Measurements from ENCODE around the gene SH3BGR. TPM values are rescaled to one million over a fixed set of nuclear protein-coding genes. Genes with fewer than 3 reads are reported as not detected.
"Not testable (repeated sequence)": the region's sequence is repeated elsewhere in the genome, so short reads cannot be mapped to it uniquely, and the experiment has no call there.

SH3BGR gene
- total RNA-seq, 1 experiment from 2014 or later, result 2.9 TPM

GRCh38 chr21:39538453-39539042 is 86.8 kb downstream of the SH3BGR start:
- ChIA-PET POLR2A (ENCODE audit: low non-redundant PET) (no interaction called here), CTCF (no interaction called here)
- no peak overlapping the region for H3K27ac ChIP-seq (ENCODE audit: low read depth, low read length, poor library complexity, severe bottlenecking)
- no peak for DNase-seq (ENCODE audit: low spot score)
- H3K4me3 ChIP-seq (ENCODE audit: low read depth, low read length, poor library complexity, severe bottlenecking), result no peak overlapping the region
- intact Hi-C loops (cut with micrococcal nuclease; ENCODE audit: unreplicated experiment), result no loop called here
- TF ChIP-seq CTCF (conservative IDR thresholded peaks at IDR 0.05; ENCODE audit: low read depth, low read length) (no peak), EZH2 (IDR thresholded peaks at IDR 0.05; ENCODE audit: borderline replicate concordance, low read depth, low read length, poor library complexity, severe bottlenecking) (no peak)
- BruUV-seq (replicated peaks), result no TSS peak
- H3K9me3 ChIP-seq (ENCODE audit: low read depth, low read length, poor library complexity, severe bottlenecking), result no peaks in the 10 kb centered on the region
- no peaks in the 10 kb centered on the region for H3K4me1 ChIP-seq (ENCODE audit: insufficient read depth, low read length, poor library complexity, severe bottlenecking)
- H3K27me3 ChIP-seq (replicated peaks; ENCODE audit: insufficient read depth, low read depth, low read length, poor library complexity), result no peaks in the 10 kb centered on the region
- H3K36me3 ChIP-seq (ENCODE audit: insufficient read depth, low read length, poor library complexity, severe bottlenecking), result no peaks in the 10 kb centered on the region

GRCh38 chr21:39540367-39540766 is 88.6 kb downstream of the SH3BGR start:
- H3K27ac ChIP-seq (ENCODE audit: low read depth, low read length, poor library complexity, severe bottlenecking); H3K4me1 ChIP-seq (ENCODE audit: insufficient read depth, low read length, poor library complexity, severe bottlenecking); H3K4me3 ChIP-seq (ENCODE audit: low read depth, low read length, poor library complexity, severe bottlenecking); DNase-seq (ENCODE audit: low spot score); H3K9me3 ChIP-seq (ENCODE audit: low read depth, low read length, poor library complexity, severe bottlenecking); BruUV-seq (replicated peaks); H3K27me3 ChIP-seq (replicated peaks; ENCODE audit: insufficient read depth, low read depth, low read length, poor library complexity); POLR2A ChIA-PET (ENCODE audit: low non-redundant PET); intact Hi-C loops (cut with micrococcal nuclease; ENCODE audit: unreplicated experiment); CTCF ChIA-PET; H3K36me3 ChIP-seq (ENCODE audit: insufficient read depth, low read length, poor library complexity, severe bottlenecking): not testable (repeated sequence)

GRCh38 chr21:39542736-39543135 is 91.0 kb downstream of the SH3BGR start:
- CTCF ChIA-PET, result no interaction called here
- POLR2A ChIA-PET (ENCODE audit: low non-redundant PET), result no interaction called here

GRCh38 chr21:39546522-39546921 is 94.8 kb downstream of the SH3BGR start:
- no TSS peak for BruUV-seq (replicated peaks)
- no peak for DNase-seq (ENCODE audit: low spot score)
- no peaks in the 10 kb centered on the region for H3K27me3 ChIP-seq (replicated peaks; ENCODE audit: insufficient read depth, low read depth, low read length, poor library complexity)
- ChIA-PET CTCF (no interaction called here), POLR2A (ENCODE audit: low non-redundant PET) (interaction anchor here (0.6 kb wide), 1 partner anchor 835 kb away, joined by 3 read pairs; no protein-coding TSS in a partner anchor)
- H3K4me3 ChIP-seq (ENCODE audit: low read depth, low read length, poor library complexity, severe bottlenecking), result no peak overlapping the region
- no peaks in the 10 kb centered on the region for H3K36me3 ChIP-seq (ENCODE audit: insufficient read depth, low read length, poor library complexity, severe bottlenecking)
- H3K27ac ChIP-seq (ENCODE audit: low read depth, low read length, poor library complexity, severe bottlenecking), result no peak overlapping the region
- intact Hi-C loops (cut with micrococcal nuclease; ENCODE audit: unreplicated experiment), result no loop called here
- no peaks in the 10 kb centered on the region for H3K4me1 ChIP-seq (ENCODE audit: insufficient read depth, low read length, poor library complexity, severe bottlenecking)
- no peaks in the 10 kb centered on the region for H3K9me3 ChIP-seq (ENCODE audit: low read depth, low read length, poor library complexity, severe bottlenecking)
- TF ChIP-seq EZH2 (IDR thresholded peaks at IDR 0.05; ENCODE audit: borderline replicate concordance, low read depth, low read length, poor library complexity, severe bottlenecking) (no peak), CTCF (conservative IDR thresholded peaks at IDR 0.05; ENCODE audit: low read depth, low read length) (no peak)

More at GRCh38 chr21:39542736-39543135, 91.0 kb downstream of the SH3BGR start:
- no peak overlapping the region for H3K4me3 ChIP-seq (ENCODE audit: low read depth, low read length, poor library complexity, severe bottlenecking)
- TF ChIP-seq EZH2 (IDR thresholded peaks at IDR 0.05; ENCODE audit: borderline replicate concordance, low read depth, low read length, poor library complexity, severe bottlenecking), result no peak
- BruUV-seq (replicated peaks), result no TSS peak
- no peaks in the 10 kb centered on the region for H3K27me3 ChIP-seq (replicated peaks; ENCODE audit: insufficient read depth, low read depth, low read length, poor library complexity)
- H3K9me3 ChIP-seq (ENCODE audit: low read depth, low read length, poor library complexity, severe bottlenecking), result no peaks in the 10 kb centered on the region
- intact Hi-C loops (cut with micrococcal nuclease; ENCODE audit: unreplicated experiment), result no loop called here
- DNase-seq (ENCODE audit: low spot score), result no peak
- H3K4me1 ChIP-seq (ENCODE audit: insufficient read depth, low read length, poor library complexity, severe bottlenecking), result no peaks in the 10 kb centered on the region
- H3K27ac ChIP-seq (ENCODE audit: low read depth, low read length, poor library complexity, severe bottlenecking), result no peak overlapping the region
- no peaks in the 10 kb centered on the region for H3K36me3 ChIP-seq (ENCODE audit: insufficient read depth, low read length, poor library complexity, severe bottlenecking)
